ENCODE results near the gene ABHD15.
A peak's percentile ranks its signal among the peaks of the same experiment; 100 is the strongest.

The ABHD15 gene

DNA sequence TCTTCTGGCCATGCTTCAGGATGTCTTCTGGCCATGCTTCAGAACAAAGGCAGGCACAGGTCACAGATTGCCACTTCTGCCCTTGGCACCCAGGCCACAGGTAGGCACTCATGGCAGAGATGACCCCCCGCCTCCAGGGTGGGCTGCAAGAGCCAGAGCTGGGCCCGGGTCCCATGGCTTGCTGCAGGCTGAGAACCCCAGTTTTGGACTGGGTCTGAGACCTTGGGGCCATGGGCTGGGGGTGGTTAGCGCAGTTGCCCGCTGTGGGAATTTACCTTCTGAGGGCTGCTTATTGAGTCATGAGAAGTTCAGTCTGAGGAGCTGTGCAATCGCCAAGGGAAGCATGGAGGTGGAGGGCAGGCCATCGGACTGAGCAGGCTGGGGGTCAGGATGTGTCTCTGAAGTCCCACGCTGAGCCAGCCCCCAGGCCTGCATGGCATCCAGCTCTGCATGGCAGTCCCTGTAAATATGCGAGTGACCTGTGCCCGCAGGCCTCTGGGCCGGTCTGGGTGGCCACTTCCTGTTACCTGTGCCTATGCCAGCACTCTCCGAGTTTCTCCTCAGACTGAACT, 27.8 kb upstream of the ABHD15 start:
- no peak for DNase-seq

DNA sequence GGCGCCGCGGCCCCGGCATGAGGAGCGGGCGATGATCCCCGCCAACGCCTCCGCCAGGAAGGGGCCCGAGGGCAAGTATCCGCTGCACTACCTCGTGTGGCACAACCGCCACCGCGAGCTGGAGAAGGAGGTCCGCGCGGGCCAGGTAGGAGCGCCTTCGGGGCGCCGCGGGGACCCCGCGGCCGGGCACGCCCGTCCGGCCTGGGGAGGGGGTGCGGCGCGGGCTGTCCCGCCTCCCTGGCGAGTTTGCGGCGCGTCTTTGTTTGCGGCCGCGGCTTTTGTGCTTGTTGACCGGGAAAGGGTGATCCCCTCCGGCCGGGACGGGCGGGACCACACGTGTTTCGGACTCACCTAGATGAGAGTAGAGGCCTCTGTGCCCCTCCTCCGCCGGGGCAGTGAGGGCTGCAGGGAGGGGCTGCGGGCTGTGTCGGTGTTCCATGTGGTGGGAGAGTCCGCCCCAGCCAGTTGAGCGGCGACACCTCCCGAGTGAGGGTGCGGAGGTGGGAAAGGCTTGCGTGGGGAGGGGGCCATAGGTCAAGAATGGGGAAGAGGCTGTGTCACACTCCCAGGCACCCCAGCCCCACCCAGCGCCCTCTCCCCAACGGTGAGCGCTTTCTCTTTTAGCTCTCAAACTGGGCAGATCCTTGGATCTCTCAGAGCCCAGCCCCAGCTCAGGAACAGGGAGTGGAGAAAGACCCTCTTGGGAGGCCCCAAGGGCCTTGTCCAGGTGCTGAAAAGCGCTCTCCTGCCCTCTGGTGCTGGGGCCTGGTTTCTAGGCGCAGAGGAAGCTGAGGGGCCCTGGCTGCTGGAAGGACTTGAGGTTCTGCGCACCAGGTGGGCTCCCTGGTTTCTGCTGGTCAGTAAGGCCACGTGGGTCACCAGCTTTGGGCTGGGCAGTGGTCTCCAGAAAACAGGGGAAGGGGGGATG, 27.0 kb upstream of the ABHD15 start:
- DNase-seq, result no peak

DNA sequence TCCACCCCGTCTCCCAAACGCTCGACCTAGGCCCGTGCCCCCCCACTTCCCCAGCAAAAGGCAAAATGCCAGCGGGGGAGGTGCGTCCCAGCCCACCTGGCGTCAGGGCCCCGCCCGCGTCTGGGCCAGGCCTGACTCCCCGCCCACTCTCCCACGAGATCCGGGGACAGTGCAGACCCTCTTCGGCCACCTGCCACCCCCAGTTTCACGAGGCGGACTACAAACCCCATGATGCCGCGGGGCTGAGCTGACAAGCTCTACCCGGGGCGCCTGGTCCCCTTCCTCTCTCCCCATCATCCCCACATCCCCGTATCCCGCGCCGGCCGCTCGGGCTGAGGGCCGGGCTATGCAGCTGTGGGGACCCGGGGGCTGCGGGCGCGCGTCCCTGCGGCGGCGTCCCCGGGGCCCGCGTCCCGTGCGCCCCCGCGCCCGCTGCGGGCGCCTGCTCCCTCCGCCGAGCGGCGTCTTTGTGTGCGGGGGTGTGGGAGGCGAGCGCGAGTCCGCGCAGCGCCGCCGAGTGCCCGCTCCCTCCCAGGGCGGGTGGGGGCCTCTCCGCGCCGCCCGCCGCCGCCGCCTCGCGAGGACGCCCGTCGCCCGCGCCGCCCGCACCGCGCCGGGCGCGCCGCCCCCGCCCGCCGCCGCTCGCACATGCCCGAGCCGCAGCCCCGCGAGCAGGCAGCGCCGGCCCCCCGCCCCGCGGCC, 26.2 kb upstream of the ABHD15 start, which contains the start of gene ANKRD13B:
Gene ANKRD13B (plus strand): TSS at position 283 of the 702 bp plus-strand sequence. CDS start 490 bp downstream, outside the sequence.
- peak; percentile 40 for DNase-seq

DNA sequence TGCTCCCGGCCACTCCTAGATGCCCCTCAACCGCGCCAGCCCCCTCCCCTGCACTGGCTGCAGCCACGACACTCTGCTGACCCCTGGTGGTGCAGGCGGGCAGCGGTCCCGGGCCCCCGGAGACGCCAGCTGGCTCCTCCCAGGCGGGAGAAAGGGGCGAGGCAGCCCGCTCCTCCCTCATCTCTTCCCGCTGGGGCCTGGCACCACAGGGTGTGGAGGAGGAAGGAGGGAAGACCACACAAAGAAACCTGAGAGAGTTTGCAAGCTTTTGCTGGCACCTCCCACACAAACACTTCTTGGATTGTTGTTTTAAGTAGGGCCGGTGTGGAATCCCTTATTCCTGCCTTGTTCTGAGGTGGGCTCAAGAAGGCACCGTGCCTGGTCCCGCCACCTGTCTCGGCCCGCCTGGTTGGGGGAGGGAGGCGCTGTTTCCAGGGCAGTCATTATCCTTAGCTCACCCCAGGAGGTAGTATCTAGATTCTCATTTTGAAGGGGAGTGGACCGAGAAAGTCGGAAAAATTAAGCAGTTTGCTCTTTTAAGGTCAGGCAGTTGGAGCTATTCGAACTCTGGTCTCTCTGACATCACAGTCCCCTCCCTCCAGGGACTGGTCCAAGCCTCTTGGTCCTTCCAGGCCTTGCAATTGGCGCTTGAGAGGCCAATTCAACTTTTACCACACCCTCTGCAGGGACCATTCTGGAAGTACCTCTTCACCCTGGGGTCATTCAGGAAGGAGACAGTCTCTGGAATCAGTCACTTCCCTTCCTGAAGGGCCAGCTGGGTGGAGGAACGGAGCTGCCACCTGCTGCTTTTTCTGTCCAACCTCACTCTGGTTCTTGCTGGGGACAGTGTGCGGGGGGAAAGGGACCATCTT, 25.1 kb upstream of the ABHD15 start:
- DNase-seq, result peak; percentile 81

DNA sequence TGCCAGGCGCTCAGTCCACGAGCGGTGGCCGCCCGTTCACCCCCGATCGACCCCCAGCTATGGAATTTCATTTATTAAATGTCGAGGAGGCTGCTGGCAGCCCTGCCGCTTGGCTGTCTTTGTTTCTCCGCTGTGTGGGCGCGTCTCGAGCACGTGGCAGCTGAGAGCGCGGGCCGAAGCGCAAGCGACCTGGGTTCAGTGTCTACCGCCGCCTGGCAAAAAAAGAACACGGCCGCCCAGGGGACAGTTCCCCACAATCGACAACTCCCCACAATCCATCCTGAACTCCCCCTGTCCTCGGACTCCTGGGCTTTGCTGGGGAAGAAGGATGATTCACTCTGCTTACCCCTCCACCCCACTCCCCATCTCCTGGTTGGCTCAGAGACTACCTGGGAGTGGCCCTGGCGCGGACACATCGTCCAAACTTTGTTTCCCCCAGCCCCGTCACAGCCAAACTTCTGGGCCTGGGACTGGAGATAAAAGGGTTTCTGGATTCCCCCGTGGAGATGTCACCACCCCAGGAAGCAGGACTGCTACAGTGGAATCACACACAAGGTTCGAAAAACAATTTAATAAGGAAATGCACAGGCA, 24.4 kb upstream of the ABHD15 start:
- peak; percentile 28 for DNase-seq

DNA sequence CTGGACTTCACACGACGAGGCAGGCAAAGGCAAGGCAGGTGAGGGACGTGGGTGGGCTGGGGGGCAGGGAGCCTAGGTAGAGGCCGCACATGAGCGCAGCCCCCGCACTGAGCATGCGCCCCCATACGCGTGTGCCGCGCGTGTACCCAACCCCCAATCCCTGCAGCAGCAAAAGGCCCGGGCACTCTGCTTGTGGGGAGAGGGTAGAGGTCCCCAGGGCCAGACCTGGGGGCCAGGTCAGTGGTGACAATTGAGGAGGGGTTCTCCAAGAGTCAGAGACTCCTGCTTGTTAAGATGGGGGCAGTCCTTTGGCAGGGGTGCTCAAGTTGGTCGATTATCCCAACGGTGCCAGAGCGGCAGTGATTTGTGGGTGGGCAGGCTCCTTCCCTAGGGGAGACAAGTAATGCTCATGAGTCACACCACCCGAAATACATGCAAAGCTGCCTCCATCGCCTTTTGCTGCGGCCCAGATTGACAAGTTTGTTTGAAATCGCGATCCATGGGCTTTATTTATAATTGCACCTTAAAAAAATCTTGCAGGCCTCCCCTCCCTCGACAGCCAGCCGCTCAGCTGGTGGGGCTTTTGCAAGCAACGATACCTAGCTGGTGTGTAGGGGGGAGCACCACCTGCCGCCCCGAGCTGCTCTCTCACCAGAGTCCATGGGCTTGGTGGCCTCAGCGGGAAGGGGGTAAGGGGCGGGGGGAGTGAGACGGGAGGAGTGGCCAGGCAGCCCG, 23.7 kb upstream of the ABHD15 start:
- peak; percentile 26 for DNase-seq

DNA sequence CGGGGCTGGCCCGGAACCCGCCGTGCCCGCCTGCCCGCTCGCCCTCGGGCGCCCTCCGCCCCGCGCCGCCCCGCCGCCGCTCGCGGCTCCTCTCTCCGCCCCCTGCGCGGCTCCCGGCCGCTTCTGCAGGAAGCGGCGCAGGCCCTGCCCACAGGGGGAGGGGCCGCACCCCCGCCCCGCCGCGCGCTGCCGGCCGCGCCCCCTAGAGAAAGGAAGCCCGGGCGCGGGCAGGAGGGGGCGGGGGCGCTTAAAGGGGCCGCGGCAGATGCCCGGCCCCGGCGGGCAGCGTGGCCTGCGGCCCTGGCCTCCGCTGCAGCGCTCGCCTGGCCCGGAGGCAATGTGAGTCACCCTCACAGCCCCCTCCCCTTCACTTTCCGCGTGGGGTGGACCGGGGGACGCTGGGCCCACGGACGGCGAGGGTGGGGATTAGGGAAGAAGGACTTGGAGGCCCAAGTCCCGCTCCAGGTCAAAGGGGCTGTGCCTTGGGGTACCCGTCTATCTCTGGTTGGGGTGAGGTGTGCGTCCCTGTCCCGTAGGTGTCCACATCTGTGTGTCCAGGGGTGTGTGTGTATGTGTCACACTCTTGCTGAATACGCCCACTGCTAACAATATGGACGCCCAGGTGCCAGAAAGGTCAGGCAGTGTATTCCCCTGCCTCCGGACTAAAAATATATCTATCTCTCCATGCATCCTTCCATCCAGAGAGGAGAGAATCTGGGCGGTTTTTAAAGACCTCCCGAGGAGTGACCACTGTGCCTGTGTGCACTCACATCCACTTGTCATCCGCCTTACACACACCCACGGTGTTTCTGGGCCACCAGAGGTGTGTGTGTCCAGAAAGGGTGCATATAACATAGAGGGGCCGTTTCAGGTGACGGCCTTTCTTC, 22.9 kb upstream of the ABHD15 start, which contains the start of gene GIT1:
Gene GIT1 (minus strand): TSS at position 125 of the 887 bp plus-strand sequence. CDS start 270 bp downstream, outside the sequence.
- peak; percentile 87 for DNase-seq

DNA sequence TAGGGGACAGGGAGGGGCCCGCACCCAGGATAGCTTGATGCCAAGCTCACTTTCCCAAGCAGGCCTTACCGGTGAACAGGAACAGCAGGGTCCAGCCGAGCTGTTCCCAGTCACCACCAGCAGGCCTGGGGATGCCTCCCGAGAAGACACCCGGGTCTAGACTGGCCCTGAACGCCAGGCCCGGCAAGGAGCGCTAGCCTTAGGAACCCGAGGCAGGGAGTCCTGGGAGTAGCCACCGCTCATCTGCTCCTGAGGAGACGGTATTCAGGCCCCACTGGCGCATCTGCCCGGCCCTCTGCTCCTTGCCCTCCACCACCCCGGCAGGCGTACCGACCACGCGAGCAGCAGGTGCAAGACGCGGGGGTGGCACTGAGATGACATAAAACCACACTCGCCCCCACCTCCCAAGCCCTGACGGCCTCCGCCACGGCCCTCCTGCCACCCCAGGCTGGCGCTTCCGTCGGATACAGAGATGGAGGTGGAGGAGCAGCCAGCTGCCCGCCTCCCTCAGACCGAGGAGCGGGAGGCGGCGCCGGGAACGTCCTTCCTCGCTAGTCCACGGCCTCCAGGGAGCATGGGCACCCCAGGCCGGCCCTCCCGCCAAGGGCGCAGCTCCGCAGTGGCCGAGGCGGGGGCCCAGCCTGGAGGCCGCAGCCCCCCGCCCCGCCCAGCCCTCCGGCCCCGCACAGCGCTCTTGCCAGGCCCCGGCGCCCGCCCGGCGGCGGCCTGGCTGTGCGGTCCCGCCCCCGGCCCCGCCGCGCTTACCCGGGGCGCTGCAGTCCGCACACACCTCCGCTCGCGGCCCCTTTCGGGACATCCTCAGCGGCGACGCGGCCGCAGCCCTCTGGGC, 21.9 kb upstream of the ABHD15 start:
- peak; percentile 56 for DNase-seq

DNA sequence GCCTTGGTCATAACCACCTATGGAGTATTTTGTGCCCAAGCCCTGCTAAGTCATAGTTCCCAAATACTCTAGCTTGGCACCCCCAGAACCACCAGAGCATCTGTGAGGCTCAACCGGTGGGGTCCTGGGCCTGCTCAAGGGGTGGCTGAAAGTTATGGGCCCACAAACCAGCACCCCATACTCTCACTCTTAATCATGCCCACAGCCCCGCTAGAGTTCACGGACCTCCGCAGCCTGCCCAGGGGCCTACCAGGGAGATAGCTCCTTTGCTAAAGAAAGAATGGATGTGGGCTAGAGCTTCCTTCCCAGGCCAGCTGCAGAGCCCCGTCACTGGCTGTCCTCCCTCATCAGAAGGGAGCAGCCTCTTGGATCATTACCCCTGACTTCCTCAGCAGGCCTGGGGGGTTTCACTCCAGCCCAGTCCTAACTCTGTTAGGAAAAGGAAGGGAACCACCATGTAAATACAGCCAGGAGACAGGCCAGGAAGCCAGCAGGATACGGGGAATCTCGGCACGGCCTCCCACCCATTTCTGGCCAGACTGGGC, 21.3 kb upstream of the ABHD15 start:
- no peak for DNase-seq

DNA sequence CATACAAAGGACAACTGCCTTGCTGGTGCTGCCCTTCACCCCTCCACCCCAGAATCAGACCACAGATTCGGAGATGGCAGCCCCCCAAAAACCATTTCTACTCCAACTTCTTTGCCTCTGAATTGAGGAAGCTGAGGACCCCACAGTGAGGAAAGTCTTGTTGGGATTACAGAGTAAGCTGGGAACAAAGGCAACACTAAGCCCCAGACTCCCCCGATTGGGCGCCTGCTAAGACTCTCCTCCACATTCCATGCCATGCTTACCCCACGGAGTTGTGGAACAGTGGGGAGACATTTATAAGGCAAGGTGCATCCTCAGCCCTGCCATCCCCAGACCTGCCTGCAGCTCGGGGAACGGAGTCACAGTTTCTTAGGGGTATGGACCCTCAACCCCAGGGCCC, 20.8 kb upstream of the ABHD15 start:
- no peak for DNase-seq

DNA sequence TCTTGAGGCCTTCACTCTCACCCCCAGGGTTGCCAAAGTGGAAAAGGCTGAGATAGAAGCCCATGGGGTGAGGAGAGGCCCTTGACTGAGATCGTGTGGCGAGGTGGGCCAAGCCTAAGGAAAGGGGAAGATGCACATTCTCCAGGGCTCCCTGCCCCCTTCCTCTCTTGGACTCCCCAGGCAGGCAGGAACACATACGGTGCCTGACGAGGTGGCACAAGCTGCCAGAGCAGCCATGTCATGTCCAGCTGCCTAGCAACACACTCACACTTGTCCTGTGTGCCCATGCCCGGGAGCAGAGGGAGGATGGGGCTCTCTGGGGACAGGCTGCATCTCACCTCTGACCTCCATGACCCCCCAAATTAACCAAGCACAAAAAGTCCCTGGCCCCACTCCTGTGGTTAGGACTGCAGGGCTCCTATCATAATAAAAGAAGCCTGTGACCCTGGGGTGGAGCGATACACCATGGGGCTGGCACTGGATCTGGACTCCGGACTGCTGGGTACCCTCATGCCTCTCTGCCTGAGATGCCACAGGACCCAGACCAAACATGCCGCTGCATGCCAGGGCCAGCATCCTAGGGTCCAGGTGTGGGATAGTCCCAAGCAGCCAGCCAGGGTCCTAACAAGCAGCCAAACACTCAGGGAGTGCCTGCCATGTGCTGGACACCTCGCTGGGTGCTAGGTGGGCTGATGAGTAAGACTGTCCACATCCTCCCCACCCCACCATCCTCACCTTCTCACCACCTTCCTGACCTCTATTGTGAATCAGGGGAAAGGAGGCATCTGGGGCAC, 20.0 kb upstream of the ABHD15 start:
- DNase-seq, result no peak

DNA sequence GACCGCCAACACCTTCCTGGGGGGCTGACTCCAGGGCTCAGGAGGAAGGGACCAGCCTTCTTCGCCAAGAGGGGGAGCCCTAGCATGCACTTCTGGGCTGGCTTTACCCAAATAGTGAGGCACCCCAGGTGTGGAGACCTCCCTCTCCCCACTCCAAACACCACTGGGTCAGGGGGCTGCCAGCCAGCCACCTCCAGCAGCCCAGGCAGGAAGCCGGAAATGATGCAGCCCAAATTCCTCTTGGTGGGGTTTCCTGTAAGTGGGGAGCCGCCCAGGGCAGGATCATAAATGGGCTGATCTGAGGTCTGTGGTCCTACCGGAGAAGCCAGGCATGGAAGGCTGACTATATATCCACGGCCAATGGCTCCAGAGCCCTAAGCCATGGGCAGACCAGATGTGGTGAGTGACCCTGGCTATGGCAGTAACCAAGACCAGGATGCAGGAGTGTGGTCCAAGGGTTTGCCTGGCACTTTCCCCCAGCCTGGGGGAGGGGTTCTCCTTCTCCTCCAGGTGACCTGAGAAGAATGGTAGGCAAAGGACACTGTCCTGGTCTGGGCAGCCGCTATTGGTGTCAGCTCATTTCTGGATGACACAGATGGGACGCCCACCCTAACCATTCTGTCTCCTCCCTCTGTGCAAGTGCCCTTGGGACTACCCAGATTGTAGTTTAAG, 18.4 kb upstream of the ABHD15 start:
- DNase-seq, result peak; percentile 55

DNA sequence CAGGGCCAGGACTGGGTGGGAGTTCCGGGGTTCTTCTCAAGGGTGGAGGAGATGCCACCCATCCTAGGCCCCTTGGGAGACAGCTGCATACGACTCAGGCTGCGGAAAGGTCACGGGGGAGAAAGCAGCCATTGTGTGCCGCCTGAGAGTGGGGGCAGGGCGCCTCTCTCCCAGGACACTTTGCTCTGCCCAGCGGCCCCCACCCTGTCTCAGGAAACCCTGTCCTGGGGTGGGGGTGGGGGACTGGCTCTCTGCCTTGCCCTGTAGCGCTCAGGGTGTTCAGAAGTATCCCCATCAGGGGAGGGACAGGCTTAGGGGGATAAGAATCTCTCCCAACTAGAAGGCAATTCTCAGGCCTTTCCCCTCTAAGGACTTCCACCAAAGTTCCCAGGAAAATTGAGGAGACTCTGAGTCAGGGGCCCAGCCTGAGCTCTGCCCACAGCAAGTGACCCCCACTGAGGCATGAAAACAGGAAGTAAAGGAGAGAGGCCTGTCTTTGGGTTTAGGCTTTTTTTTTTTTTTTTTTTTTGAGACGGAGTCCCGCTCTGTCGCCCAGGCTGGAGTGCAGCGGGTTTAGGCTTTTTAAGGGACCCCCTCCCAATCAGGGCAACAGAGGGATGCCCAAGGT, 17.7 kb upstream of the ABHD15 start:
- no peak for DNase-seq

DNA sequence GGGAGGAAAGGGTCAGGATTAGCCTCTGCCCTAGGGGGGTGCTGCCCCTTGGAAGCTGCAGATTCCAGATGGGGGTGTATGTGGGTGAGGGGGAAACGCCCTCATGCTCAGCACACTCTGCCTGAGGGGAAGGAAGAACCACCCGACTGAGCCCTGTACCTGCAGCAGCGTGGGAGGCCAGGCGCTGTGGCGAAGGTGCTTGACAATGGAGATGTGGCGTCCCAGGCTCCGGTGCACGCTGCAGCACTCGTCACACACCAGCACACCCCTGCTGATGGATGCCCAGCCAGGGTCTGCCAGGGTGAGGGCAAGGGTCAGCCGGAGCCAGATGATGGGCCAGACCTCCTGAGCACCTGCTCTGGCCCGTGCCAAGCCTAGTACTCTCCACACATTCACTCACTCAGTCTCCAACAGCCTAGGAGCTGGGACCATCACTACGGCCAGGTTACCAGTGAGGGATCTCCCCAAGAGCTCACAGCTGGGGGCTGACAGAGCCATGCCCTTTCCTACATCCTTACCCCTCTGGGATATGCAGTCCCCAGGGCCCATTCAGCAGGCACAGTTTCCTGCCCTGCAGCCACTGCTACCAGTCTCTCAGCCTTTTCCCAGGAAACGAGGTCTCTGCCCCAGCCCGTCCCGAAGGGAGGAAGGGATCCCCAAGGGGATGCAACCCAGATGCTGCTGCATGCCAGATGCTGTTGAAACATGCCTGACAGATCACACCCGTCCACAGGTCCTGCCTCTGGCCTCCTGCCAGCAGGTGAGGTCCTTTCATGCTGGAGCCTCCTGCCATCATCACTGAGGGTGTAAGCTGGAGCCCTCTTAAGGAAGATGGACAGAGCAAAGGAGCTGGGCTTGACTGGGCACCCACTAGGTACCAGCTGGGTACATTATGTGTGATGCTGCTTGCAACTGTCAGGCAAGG, 16.7 kb upstream of the ABHD15 start:
- DNase-seq, result no peak

DNA sequence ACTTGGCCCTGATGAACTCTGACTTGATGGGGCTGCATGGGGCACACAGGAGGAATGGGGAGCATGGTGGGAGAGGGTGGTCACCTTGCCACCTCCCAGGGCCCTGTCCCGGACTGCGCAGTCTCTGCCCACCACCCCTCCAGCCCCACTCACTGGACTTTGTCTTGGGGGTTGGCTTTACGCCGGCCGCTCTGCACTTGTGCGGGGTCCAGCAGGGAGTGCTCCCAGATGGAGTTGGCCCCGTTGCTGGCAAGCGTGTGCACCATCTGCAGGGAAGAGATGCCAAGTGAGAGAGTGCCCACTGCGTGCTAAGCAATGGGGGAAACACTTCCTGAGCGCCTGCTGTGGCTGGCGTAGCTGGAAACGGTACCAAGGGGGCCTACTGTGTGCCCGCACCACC, 15.9 kb upstream of the ABHD15 start:
- DNase-seq, result no peak

DNA sequence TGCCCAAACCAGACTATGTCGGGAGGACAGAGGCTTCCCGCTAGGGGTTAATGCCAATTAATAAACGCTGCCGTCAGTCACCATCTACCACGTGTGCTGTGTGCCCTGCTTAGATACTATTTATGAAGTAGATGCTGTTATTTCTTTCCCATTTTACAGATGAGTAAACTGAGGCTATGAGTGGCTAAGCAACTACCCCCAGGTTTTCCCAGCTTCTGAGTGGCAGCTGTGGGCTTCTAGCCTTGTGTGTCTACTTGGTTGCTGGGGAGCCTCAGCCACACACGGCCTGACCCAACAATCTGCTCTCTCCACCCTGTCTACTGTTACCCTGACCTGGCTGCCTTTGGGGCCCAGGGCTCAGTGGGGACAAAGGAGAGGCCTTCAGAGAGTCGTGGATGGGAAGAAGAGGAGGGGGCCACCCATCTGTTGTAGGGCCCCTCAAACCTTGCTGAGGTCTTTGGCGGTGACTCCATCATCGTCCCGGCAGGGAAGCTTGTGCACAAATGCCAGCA, 15.5 kb upstream of the ABHD15 start:
- DNase-seq, result no peak
